Chondrocyte (in vitro differentiated cells): ENCODE measurements around the gene USP24. TPM values are rescaled to one million over a fixed set of nuclear protein-coding genes. Genes with fewer than 3 reads are reported as not detected.
"Not testable (repeated sequence)": the region's sequence is repeated elsewhere in the genome, so short reads cannot be mapped to it uniquely, and the experiment has no call there.

Experiments used
- DNase-seq: peaks from one replicate; pipeline ENCODE4 v3.0.0; 2021; ENCODE audit warnings: mixed read lengths, low spot score
- H3K27ac Mint-ChIP-seq: one replicate; pipeline ENCODE4 v1.8.0; 2021; ENCODE audit warnings: mild to moderate bottlenecking, moderate library complexity, mixed read lengths; ENCODE audit not compliant: unreplicated experiment
- H3K27me3 Mint-ChIP-seq: 2 replicates; pipeline ENCODE4 v1.8.0; 2021; ENCODE audit warnings: low read depth, mixed read lengths
- H3K36me3 Mint-ChIP-seq: 2 replicates; pipeline ENCODE4 v1.8.0; 2021; ENCODE audit warnings: low read depth, mixed read lengths
- H3K4me1 Mint-ChIP-seq: 2 replicates; pipeline ENCODE4 v1.8.0; 2021; ENCODE audit warnings: low read depth, mild to moderate bottlenecking, mixed read lengths
- H3K4me3 Mint-ChIP-seq: one replicate; pipeline ENCODE4 v1.8.0; 2021; ENCODE audit warnings: mild to moderate bottlenecking, moderate library complexity, mixed read lengths; ENCODE audit not compliant: unreplicated experiment
- H3K9me3 Mint-ChIP-seq: 2 replicates; pipeline ENCODE4 v1.8.0; 2021; ENCODE audit warnings: low read depth, mixed read lengths
- CTCF ChIP-seq: fragments of 200-600 bp; sonication (generic); IDR thresholded peaks from 2 replicates; pipeline ENCODE4 v1.5.0; 2021; ENCODE audit warnings: antibody characterized with exemption, mild to moderate bottlenecking, moderate library complexity
- total RNA-seq: library from RNA; stranded (reverse); gene quantifications from 3 replicates; pipeline ENCODE4 v1.2.1, GENCODE V29; 2021

Gene USP24
- total RNA-seq, 1 donor from 2014 or later = 25.8 TPM

DNA sequence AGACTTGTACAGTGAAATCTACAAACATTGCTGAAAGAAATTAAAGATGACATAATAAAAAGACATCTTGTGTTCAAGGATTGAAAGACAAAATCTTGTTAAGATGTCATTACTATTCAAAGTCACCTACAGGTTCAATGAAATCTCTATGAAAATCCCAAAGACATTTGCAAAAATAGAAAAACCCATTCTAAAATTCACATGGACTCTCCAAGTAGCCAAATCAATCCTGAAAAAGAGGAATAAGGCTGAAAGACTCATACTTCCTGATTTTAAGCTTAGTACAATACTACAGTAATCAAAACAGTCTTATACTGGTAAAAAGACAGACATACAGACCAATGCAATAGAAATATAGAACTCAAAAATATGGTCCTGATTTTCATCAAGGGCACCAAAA lies 97.2 kb downstream of the USP24 start:
- no peak for TF ChIP-seq CTCF
- no peak overlapping the region for H3K27ac Mint-ChIP-seq
- H3K4me3 Mint-ChIP-seq = no peak overlapping the region
- no peaks in the 10 kb centered on the region for H3K27me3 Mint-ChIP-seq
- H3K36me3 Mint-ChIP-seq = peaks cover 76% of the 10 kb centered on the region
- no peaks in the 10 kb centered on the region for H3K4me1 Mint-ChIP-seq
- H3K9me3 Mint-ChIP-seq = peaks cover 14% of the 10 kb centered on the region
- no peak for DNase-seq

DNA sequence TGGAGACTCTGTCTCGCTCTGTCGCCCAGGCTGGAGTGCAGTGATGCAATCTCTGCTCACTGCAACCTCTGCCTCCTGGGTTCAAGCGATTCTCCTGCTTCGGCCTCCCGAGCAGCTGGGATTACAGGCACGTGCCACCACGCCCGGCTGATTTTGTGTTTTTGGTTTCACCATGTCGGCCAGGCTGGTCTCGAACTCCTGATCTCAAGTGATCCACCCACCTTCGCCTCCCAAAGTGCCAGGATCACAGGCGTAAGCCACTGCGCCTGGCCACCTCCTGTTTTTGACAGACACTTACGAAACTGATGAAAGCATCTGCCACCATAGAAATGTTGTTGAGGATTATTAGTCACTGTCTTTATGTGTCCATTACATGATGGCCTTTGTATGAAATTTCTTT lies 106.2 kb downstream of the USP24 start:
- peaks cover 47% of the 10 kb centered on the region for H3K36me3 Mint-ChIP-seq
- peak overlapping the region; percentile 34 for H3K27ac Mint-ChIP-seq

DNA sequence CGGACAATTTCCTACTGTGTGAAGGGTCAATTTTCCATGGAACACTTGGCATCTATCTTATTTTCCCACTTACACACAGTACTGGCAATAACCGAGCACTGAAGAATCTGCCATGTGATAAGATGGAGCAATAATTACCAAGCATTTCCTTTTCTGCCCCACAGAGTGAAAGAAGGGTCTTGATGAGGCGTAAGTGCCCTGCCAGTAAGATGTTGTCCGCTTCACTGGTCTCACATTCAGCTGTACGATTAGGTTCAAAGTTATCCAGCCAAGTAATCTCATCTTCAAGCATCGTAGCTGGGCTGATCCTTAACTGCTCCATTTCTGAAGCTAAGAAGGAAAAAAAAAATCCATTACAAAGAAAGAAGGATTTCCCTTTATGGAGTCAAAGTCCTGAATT lies 108.1 kb downstream of the USP24 start:
- Mint-ChIP-seq H3K36me3 (peaks cover 35% of the 10 kb centered on the region), H3K27me3 (no peaks in the 10 kb centered on the region), H3K27ac (no peak overlapping the region), H3K4me1 (no peaks in the 10 kb centered on the region), H3K9me3 (peaks cover 2% of the 10 kb centered on the region), H3K4me3 (no peak overlapping the region)
- TF ChIP-seq CTCF = no peak
- DNase-seq = no peak

More for the DNA sequence above, 106.2 kb downstream of the USP24 start:
- H3K4me3 Mint-ChIP-seq, H3K27me3 Mint-ChIP-seq, DNase-seq, H3K4me1 Mint-ChIP-seq: not testable (repeated sequence)
- H3K9me3 Mint-ChIP-seq = peaks cover 16% of the 10 kb centered on the region

GRCh38 chr1:55103891-55104290 lies 111.3 kb downstream of the USP24 start:
- Mint-ChIP-seq H3K27me3 (no peaks in the 10 kb centered on the region), H3K27ac (no peak overlapping the region), H3K36me3 (peaks cover 26% of the 10 kb centered on the region), H3K4me3 (no peak overlapping the region), H3K4me1 (no peaks in the 10 kb centered on the region), H3K9me3 (no peaks in the 10 kb centered on the region)
- no peak for TF ChIP-seq CTCF
- no peak for DNase-seq

GRCh38 chr1:55095095-55095494 lies 120.1 kb downstream of the USP24 start:
- peaks cover 52% of the 10 kb centered on the region for H3K36me3 Mint-ChIP-seq
- DNase-seq = no peak
- no peak for TF ChIP-seq CTCF
- H3K4me3 Mint-ChIP-seq = no peak overlapping the region
- H3K4me1 Mint-ChIP-seq = peaks cover 3% of the 10 kb centered on the region
- H3K9me3 Mint-ChIP-seq = no peaks in the 10 kb centered on the region
- H3K27ac Mint-ChIP-seq = no peak overlapping the region
- no peaks in the 10 kb centered on the region for H3K27me3 Mint-ChIP-seq

DNA sequence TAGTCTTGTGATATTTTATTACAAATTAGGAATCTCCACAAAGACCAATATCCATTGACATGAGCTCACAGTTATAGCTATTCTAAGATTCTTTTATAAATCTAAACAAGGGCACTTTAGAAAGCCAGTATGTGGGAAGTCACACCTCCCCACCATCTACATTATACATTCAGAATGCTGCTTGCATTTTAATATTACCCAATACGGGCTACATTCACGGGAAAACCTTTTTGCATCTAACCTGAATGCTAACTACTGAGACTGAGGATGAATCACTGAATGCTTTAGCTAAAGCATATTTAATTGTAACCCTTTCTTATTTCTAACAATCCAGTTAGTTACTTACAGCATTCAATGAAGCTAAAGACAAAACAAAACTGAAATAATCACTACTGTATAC lies 122.7 kb downstream of the USP24 start:
- no peak for DNase-seq
- no peaks in the 10 kb centered on the region for H3K27me3 Mint-ChIP-seq
- H3K27ac Mint-ChIP-seq = no peak overlapping the region
- H3K4me3 Mint-ChIP-seq = no peak overlapping the region
- H3K9me3 Mint-ChIP-seq = no peaks in the 10 kb centered on the region
- TF ChIP-seq CTCF = no peak
- H3K36me3 Mint-ChIP-seq = peaks cover 55% of the 10 kb centered on the region
- peaks cover 10% of the 10 kb centered on the region for H3K4me1 Mint-ChIP-seq
